Eye (tissue), 1 donor: ENCODE results near the gene USP17L17.
"Not testable (repeated sequence)": the region's sequence is repeated elsewhere in the genome, so short reads cannot be mapped to it uniquely, and the experiment has no call there.

Source experiments
- DNase-seq: peaks from one replicate; pipeline ENCODE4 v3.0.0-alpha.2; 2015

Gene USP17L17, protein sequence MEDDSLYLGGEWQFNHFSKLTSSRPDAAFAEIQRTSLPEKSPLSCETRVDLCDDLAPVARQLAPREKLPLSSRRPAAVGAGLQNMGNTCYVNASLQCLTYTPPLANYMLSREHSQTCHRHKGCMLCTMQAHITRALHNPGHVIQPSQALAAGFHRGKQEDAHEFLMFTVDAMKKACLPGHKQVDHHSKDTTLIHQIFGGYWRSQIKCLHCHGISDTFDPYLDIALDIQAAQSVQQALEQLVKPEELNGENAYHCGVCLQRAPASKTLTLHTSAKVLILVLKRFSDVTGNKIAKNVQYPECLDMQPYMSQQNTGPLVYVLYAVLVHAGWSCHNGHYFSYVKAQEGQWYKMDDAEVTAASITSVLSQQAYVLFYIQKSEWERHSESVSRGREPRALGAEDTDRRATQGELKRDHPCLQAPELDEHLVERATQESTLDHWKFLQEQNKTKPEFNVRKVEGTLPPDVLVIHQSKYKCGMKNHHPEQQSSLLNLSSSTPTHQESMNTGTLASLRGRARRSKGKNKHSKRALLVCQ

DNA sequence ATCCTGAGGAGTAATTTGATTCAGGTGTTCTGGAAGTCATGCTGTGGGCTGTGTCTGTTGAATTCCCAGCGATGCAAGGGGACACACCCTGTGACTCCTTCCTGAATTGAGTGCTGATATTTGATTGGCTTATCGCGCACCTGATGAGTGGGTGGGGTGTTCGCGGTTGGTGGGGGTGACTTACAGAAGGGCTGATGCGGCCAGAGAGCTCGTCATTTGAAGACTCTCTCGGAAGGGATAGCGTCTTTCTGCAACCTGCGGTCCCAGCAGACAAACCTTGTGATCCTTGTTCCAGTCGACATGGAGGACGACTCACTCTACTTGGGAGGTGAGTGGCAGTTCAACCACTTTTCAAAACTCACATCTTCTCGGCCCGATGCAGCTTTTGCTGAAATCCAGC is at the start of gene USP17L17:
Gene USP17L17, plus strand, starts transcription at position 301 of the 400 bp plus-strand sequence. Its CDS starts 0 bp downstream, at position 301.
- not testable (repeated sequence) for DNase-seq

DNA sequence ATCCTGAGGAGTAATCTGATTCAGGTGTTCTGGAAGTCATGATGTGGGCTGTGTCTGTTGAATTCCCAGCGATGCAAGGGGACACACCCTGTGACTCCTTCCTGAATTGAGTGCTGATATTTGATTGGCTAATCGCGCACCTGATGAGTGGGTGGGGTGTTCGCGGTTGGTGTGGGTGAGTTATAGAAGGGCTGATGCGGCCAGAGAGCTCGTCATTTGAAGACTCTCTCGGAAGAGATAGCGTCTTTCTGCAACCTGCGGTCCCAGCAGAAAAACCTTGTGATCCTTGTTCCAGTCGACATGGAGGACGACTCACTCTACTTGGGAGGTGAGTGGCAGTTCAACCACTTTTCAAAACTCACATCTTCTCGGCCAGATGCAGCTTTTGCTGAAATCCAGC is 33.3 kb upstream of the USP17L17 start, which contains the start of gene USP17L10:
Gene USP17L10, plus strand, starts transcription at position 301 of the 400 bp plus-strand sequence. Its CDS starts 0 bp downstream, at position 301.
- not testable (repeated sequence) for DNase-seq

DNA sequence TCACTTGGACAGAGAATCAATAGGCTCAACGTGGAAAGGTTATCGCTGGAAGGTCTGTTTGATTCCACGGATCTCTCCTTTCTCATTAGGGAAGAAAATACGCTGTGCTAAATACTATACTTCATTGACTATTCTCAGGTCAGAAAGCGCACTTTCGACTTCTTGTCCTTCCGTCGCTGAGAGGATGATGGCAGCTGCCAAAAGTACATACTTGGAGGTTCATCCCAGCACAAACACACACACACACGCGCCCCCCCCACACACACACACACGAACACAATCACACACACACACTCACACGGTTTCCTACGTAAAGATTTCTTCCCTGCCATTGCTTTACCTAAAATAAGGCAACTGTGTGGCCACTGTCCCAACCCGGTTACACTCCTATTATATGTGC is 29.0 kb upstream of the USP17L17 start:
- not testable (repeated sequence) for DNase-seq

DNA sequence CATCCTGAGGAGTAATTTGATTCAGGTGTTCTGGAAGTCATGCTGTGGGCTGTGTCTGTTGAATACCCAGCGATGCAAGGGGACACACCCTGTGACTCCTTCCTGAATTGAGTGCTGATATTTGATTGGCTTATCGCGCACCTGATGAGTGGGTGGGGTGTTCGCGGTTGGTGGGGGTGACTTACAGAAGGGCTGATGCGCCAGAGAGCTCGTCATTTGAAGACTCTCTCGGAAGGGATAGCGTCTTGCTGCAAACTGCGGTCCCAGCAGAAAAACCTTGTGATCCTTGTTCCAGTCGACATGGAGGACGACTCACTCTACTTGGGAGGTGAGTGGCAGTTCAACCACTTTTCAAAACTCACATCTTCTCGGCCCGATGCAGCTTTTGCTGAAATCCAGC is 28.6 kb upstream of the USP17L17 start, which contains the start of gene USP17L11:
Gene USP17L11, plus strand, starts transcription at position 301 of the 400 bp plus-strand sequence. Its CDS starts 0 bp downstream, at position 301.
- DNase-seq, result not testable (repeated sequence)

DNA sequence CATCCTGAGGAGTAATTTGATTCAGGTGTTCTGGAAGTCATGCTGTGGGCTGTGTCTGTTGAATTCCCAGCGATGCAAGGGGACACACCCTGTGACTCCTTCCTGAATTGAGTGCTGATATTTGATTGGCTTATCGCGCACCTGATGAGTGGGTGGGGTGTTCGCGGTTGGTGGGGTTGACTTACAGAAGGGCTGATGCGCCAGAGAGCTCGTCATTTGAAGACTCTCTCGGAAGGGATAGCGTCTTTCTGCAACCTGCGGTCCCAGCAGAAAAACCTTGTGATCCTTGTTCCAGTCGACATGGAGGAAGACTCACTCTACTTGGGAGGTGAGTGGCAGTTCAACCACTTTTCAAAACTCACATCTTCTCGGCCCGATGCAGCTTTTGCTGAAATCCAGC is 23.8 kb upstream of the USP17L17 start, which contains the start of gene USP17L12:
Gene USP17L12, plus strand, starts transcription at position 301 of the 400 bp plus-strand sequence. Its CDS starts 0 bp downstream, at position 301.
- DNase-seq, result not testable (repeated sequence)

DNA sequence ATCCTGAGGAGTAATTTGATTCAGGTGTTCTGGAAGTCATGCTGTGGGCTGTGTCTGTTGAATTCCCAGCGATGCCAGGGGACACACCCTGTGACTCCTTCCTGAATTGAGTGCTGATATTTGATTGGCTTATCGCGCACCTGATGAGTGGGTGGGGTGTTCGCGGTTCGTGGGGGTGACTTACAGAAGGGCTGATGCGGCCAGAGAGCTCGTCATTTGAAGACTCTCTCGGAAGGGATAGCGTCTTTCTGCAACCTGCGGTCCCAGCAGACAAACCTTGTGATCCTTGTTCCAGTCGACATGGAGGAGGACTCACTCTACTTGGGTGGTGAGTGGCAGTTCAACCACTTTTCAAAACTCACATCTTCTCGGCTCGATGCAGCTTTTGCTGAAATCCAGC is 19.1 kb upstream of the USP17L17 start, which contains the start of gene USP17L13:
Gene USP17L13, plus strand, starts transcription at position 301 of the 400 bp plus-strand sequence. Its CDS starts 0 bp downstream, at position 301.
- not testable (repeated sequence) for DNase-seq

DNA sequence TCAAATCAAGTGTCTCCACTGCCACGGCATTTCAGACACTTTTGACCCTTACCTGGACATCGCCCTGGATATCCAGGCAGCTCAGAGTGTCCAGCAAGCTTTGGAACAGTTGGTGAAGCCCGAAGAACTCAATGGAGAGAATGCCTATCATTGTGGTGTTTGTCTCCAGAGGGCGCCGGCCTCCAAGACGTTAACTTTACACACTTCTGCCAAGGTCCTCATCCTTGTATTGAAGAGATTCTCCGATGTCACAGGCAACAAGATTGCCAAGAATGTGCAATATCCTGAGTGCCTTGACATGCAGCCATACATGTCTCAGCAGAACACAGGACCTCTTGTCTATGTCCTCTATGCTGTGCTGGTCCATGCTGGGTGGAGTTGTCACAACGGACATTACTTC is 13.4 kb upstream of the USP17L17 start:
- not testable (repeated sequence) for DNase-seq

DNA sequence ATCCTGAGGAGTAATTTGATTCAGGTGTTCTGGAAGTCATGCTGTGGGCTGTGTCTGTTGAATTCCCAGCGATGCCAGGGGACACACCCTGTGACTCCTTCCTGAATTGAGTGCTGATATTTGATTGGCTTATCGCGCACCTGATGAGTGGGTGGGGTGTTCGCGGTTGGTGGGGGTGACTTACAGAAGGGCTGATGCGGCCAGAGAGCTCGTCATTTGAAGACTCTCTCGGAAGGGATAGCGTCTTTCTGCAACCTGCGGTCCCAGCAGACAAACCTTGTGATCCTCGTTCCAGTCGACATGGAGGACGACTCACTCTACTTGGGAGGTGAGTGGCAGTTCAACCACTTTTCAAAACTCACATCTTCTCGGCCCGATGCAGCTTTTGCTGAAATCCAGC is 9.6 kb upstream of the USP17L17 start, which contains the start of gene USP17L15:
Gene USP17L15, plus strand, starts transcription at position 301 of the 400 bp plus-strand sequence. Its CDS starts 0 bp downstream, at position 301.
- not testable (repeated sequence) for DNase-seq

DNA sequence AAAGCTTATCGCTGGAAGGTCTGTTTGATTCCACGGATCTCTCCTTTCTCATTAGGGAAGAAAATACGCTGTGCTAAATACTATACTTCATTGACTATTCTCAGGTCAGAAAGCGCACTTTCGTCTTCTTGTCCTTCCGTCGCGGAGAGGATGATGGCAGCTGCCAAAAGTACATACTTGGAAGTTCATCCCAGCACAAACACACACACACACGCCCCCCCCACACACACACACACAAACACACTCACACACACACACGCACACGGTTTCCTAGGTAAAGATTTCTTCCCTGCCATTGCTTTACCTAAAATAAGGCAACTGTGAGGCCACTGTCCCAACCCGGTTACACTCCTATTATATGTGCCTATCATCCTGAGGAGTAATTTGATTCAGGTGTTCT is 5.2 kb upstream of the USP17L17 start:
- not testable (repeated sequence) for DNase-seq

DNA sequence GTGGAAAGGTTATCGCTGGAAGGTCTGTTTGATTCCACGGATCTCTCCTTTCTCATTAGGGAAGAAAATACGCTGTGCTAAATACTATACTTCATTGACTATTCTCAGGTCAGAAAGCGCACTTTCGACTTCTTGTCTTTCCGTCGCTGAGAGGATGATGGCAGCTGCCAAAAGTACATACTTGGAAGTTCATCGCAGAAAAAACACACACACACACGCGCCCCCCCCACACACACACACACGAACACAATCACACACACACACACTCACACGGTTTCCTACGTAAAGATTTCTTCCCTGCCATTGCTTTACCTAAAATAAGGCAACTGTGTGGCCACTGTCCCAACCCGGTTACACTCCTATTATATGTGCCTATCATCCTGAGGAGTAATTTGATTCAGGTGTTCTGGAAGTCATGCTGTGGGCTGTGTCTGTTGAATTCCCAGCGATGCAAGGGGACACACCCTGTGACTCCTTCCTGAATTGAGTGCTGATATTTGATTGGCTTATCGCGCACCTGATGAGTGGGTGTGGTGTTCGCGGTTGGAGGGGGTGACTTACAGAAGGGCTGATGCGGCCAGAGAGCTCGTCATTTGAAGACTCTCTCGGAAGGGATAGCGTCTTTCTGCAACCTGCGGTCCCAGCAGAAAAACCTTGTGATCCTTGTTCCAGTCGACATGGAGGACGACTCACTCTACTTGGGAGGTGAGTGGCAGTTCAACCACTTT is 4.4 kb downstream of the USP17L17 start, which contains the start of gene USP17L18:
Gene USP17L18, plus strand, starts transcription at position 678 of the 728 bp plus-strand sequence. Its CDS starts 0 bp downstream, at position 678.
- DNase-seq, result not testable (repeated sequence)

DNA sequence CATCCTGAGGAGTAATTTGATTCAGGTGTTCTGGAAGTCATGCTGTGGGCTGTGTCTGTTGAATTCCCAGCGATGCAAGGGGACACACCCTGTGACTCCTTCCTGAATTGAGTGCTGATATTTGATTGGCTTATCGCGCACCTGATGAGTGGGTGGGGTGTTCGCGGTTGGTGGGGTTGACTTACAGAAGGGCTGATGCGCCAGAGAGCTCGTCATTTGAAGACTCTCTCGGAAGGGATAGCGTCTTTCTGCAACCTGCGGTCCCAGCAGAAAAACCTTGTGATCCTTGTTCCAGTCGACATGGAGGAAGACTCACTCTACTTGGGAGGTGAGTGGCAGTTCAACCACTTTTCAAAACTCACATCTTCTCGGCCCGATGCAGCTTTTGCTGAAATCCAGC is 9.4 kb downstream of the USP17L17 start, which contains the start of gene USP17L19:
Gene USP17L19, plus strand, starts transcription at position 301 of the 400 bp plus-strand sequence. Its CDS starts 0 bp downstream, at position 301.
- not testable (repeated sequence) for DNase-seq

DNA sequence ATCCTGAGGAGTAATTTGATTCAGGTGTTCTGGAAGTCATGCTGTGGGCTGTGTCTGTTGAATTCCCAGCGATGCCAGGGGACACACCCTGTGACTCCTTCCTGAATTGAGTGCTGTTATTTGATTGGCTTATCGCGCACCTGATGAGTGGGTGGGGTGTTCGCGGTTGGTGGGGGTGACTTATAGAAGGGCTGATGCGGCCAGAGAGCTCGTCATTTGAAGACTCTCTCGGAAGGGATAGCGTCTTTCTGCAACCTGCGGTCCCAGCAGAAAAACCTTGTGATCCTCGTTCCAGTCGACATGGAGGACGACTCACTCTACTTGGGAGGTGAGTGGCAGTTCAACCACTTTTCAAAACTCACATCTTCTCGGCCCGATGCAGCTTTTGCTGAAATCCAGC is 14.1 kb downstream of the USP17L17 start, which contains the start of gene USP17L20:
Gene USP17L20, plus strand, starts transcription at position 301 of the 400 bp plus-strand sequence. Its CDS starts 0 bp downstream, at position 301.
- DNase-seq, result not testable (repeated sequence)

DNA sequence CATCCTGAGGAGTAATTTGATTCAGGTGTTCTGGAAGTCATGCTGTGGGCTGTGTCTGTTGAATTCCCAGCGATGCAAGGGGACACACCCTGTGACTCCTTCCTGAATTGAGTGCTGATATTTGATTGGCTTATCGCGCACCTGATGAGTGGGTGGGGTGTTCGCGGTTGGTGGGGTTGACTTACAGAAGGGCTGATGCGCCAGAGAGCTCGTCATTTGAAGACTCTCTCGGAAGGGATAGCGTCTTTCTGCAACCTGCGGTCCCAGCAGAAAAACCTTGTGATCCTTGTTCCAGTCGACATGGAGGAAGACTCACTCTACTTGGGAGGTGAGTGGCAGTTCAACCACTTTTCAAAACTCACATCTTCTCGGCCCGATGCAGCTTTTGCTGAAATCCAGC is 18.9 kb downstream of the USP17L17 start, which contains the start of gene USP17L21:
Gene USP17L21, plus strand, starts transcription at position 301 of the 400 bp plus-strand sequence. Its CDS starts 0 bp downstream, at position 301.
- not testable (repeated sequence) for DNase-seq

DNA sequence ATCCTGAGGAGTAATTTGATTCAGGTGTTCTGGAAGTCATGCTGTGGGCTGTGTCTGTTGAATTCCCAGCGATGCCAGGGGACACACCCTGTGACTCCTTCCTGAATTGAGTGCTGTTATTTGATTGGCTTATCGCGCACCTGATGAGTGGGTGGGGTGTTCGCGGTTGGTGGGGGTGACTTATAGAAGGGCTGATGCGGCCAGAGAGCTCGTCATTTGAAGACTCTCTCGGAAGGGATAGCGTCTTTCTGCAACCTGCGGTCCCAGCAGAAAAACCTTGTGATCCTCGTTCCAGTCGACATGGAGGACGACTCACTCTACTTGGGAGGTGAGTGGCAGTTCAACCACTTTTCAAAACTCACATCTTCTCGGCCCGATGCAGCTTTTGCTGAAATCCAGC is 23.6 kb downstream of the USP17L17 start, which contains the start of gene USP17L22:
Gene USP17L22, plus strand, starts transcription at position 301 of the 400 bp plus-strand sequence. Its CDS starts 0 bp downstream, at position 301.
- DNase-seq, result not testable (repeated sequence)

DNA sequence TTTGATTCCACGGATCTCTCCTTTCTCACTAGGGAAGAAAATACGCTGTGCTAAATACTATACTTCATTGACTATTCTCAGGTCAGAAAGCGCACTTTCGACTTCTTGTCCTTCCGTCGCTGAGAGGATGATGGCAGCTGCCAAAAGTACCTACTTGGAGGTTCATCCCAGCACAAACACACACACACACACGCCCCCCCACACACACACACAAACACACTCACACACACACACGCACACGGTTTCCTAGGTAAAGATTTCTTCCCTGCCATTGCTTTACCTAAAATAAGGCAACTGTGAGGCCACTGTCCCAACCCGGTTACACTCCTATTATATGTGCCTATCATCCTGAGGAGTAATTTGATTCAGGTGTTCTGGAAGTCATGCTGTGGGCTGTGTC is 28.0 kb downstream of the USP17L17 start:
- not testable (repeated sequence) for DNase-seq
